Hepatocyte (in vitro differentiated cells): Measurements from ENCODE around the gene INPP5F.

Experiments used
- EZH2 ChIP-seq: fragments of 200-600 bp; sonication (generic); IDR thresholded peaks from 2 replicates; pipeline ENCODE4 v1.6.1; 2016; ENCODE audit warnings: antibody characterized with exemption, mild to moderate bottlenecking, borderline replicate concordance
- EZH2phosphoT487 ChIP-seq: fragments of 200-600 bp; sonication (generic); IDR thresholded peaks from one replicate; pipeline ENCODE4 v1.6.1; 2018; ENCODE audit warnings: antibody characterized with exemption, mild to moderate bottlenecking, low read depth, moderate library complexity; ENCODE audit not compliant: unreplicated experiment, severe bottlenecking
- TF ChIP-seq, protein P1 (sequence below): fragments of 200-600 bp; sonication (generic); IDR thresholded peaks from 2 replicates; pipeline ENCODE4 v1.5.1; 2016; ENCODE audit warnings: antibody characterized with exemption, mild to moderate bottlenecking; ENCODE audit not compliant: poor library complexity

DNA sequence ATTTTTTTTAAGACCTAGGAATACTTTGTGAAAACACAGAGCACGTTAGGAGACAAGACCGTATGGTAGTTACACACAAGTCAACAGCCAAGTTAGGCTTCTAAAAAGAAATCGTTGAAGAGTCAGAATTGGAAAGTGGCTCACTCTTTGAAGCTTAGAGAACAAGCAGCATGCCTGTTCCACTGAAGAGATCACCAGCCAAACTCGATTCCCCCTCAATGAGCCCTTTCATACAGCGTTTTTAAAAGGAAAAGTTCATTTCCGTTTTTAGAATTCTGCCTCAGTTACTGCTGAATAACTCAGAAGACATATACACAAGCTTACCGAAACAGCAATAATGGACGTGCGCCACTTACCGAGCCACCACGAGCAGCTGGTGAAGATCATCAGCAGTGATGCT lies 105.8 kb downstream of the INPP5F start:
- TF ChIP-seq, protein P1, sequence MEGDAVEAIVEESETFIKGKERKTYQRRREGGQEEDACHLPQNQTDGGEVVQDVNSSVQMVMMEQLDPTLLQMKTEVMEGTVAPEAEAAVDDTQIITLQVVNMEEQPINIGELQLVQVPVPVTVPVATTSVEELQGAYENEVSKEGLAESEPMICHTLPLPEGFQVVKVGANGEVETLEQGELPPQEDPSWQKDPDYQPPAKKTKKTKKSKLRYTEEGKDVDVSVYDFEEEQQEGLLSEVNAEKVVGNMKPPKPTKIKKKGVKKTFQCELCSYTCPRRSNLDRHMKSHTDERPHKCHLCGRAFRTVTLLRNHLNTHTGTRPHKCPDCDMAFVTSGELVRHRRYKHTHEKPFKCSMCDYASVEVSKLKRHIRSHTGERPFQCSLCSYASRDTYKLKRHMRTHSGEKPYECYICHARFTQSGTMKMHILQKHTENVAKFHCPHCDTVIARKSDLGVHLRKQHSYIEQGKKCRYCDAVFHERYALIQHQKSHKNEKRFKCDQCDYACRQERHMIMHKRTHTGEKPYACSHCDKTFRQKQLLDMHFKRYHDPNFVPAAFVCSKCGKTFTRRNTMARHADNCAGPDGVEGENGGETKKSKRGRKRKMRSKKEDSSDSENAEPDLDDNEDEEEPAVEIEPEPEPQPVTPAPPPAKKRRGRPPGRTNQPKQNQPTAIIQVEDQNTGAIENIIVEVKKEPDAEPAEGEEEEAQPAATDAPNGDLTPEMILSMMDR = no peak
- no peak for TF ChIP-seq EZH2
- TF ChIP-seq EZH2phosphoT487 = no peak
